T-cell (primary cell): ENCODE data around the gene TIAL1. TPM values are rescaled to one million over a fixed set of nuclear protein-coding genes. Genes with fewer than 3 reads are reported as not detected.

Source experiments
- ATAC-seq, 4 experiments: fragments of 200-7000 bp in 3 of 4; fragments of 150-1000 bp in 1 of 4; cut with Tn5 transposase; replicated peaks in 1 of 4; 1 replicate in 3 of 4; 2 replicates in 1 of 4; pipeline ENCODE4 v1.10.0; 2021; ENCODE audit warnings: moderate library complexity in 3 of 4, mild to moderate bottlenecking in 2 of 4, moderate number of reproducible peaks in 1 of 4
- CTCF ChIA-PET, 2 donors: fragments of 300-600 bp; sonication (Branson Sonifier 250); formaldehyde crosslinking; loops; one replicate each; lab custom pipeline; 2022; ENCODE audit warnings: antibody characterized with exemption in 2 of 2; lab: Charles Lee
- POLR2A ChIA-PET, 2 donors: fragments of 300-600 bp; sonication (Branson Sonifier 250); formaldehyde crosslinking; loops; one replicate each; lab custom pipeline; 2022; ENCODE audit warnings: antibody characterized with exemption in 2 of 2; lab: Charles Lee
- DNase-seq, 35 experiments: peaks; one replicate each; pipeline versions ENCODE4 v3.0.0 to v3.0.0-alpha.2; 2013 to 2023
- H3K27ac ChIP-seq: one replicate; pipeline ENCODE4 v1.5.1; 2013; ENCODE audit warnings: low read length
- H3K27me3 ChIP-seq, 2 experiments: replicated peaks in 1 of 2; 1 replicate in 1 of 2; 2 replicates in 1 of 2; pipeline versions ENCODE4 v1.6.1 to v1.7.0; 2013; ENCODE audit warnings: low read length in 1 of 2, mixed read lengths in 1 of 2; ENCODE audit not compliant: control insufficient read depth in 2 of 2, insufficient read depth in 2 of 2; ENCODE audit errors: extremely low read depth in 1 of 2
- H3K36me3 ChIP-seq, 2 donors: 1 replicate in 1 of 2; 2 replicates in 1 of 2; pipeline versions ENCODE4 v1.6.1 to v1.7.0; 2013; ENCODE audit warnings: low read length in 1 of 2; ENCODE audit not compliant: control insufficient read depth in 2 of 2, insufficient read depth in 1 of 2; ENCODE audit errors: extremely low read depth in 1 of 2
- H3K4me1 ChIP-seq, 2 experiments: 1 replicate in 1 of 2; 2 replicates in 1 of 2; pipeline versions ENCODE4 v1.6.1 to v1.7.0; 2013; ENCODE audit warnings: low read length in 2 of 2, mixed read lengths in 1 of 2; ENCODE audit not compliant: insufficient read depth in 2 of 2, control insufficient read depth in 1 of 2; ENCODE audit errors: extremely low read depth in 1 of 2
- H3K4me3 ChIP-seq, 2 donors: 1 replicate in 1 of 2; 2 replicates in 1 of 2; pipeline versions ENCODE4 v1.5.1 to v1.7.0; 2013; ENCODE audit warnings: mild to moderate bottlenecking in 2 of 2, low read length in 1 of 2, moderate library complexity in 1 of 2; ENCODE audit not compliant: control insufficient read depth in 1 of 2; ENCODE audit errors: extremely low read depth in 1 of 2
- H3K9me3 ChIP-seq: 2 replicates; pipeline ENCODE4 v1.7.0; 2013
- H3K27ac Mint-ChIP-seq, 2 donors: one replicate each; pipeline ENCODE4 v1.8.0; 2020 to 2021; ENCODE audit warnings: mild to moderate bottlenecking in 2 of 2, mixed read lengths in 2 of 2
- H3K27me3 Mint-ChIP-seq, 2 donors: one replicate each; pipeline ENCODE4 v1.8.0; 2021 to 2022; ENCODE audit warnings: mixed read lengths in 2 of 2
- H3K36me3 Mint-ChIP-seq: one replicate; pipeline ENCODE4 v1.8.0; 2021; ENCODE audit warnings: mixed read lengths
- H3K4me1 Mint-ChIP-seq, 3 donors: one replicate each; pipeline ENCODE4 v1.8.0; 2020 to 2022; ENCODE audit warnings: mixed read lengths in 3 of 3, mild to moderate bottlenecking in 1 of 3
- H3K4me3 Mint-ChIP-seq, 3 donors: one replicate each; pipeline ENCODE4 v1.8.0; 2020 to 2022; ENCODE audit warnings: mild to moderate bottlenecking in 3 of 3, mixed read lengths in 3 of 3, moderate library complexity in 3 of 3
- H3K9me3 Mint-ChIP-seq, 3 donors: one replicate each; pipeline ENCODE4 v1.8.0; 2020 to 2022; ENCODE audit warnings: mixed read lengths in 3 of 3
- WGBS: methylation state at CpG from one replicate; pipeline ENCODE4 v1.1.5; 2013; ENCODE audit warnings: missing lambda C conversion rate; ENCODE audit not compliant: insufficient coverage; 5-methylcytosine and 5-hydroxymethylcytosine counted together
- total RNA-seq, 35 experiments: library from RNA in 6 of 35; stranded (reverse) in 6 of 35; fragments of 120-200 nt in 1 of 35; gene quantifications; one replicate each; pipeline versions ENCODE4 v1.2.1 to v1.2.4 and lab custom pipeline; 2013 to 2026

The TIAL1 gene
- total RNA-seq, 5 donors from 2014 or later (not counting 1 experiment from before 2014, with no cell fraction given) = 147 to 197 (median 156) TPM

DNA sequence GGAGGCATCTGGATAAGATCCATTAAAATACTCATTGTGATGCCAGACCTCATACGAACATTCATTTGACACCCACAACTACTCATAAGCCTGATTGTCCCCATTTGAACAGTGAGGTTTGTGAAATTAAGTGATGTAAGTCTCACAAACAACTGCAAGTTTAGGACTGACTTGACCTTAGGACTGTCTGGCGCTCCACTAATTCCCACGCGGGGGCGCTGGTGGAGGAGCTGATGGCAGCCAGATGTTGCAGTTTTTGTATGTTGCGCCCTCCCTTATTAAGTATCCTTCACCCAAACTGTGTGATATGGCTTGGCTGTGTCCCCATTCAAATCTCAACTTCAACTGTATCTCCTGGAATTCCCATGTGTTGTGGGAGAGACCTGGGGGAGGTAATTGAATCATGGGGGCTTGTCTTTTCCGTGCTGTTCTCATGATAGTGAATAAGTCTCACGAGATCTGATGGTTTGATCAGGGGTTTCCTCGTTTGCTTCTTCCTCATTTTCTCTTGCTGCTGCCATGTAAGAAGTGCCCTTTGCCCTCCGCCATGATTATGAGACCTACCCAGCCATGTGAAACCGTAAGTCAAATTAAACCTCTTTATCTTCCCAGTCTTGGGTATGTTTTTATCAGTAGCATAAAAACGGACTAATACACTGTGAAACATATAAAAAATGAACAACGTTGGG lies 20.3 kb upstream of the TIAL1 start:
- no peak overlapping the region for H3K27ac ChIP-seq
- Mint-ChIP-seq H3K27ac (no peak overlapping the region), H3K27me3 (peaks cover 0 to 12% of the 10 kb centered on the region in 2 donors), H3K4me3 (no peak overlapping the region), H3K4me1 (peaks cover 0 to 6% (median 4%) of the 10 kb centered on the region in 3 donors), H3K9me3 (no peaks in the 10 kb centered on the region), H3K36me3 (no peaks in the 10 kb centered on the region)
- H3K27me3 ChIP-seq = peaks cover 0 to 2% of the 10 kb centered on the region in 2 experiments
- DNase-seq (peak in 8 of 35 experiments; percentile 10 to 19 (median 14)), ATAC-seq (no peak)
- CTCF ChIA-PET = interaction anchor here (0.5 to 1.3 kb wide), 2 partner anchors 15 to 418 kb away, joined by 3 read pairs; no protein-coding TSS in a partner anchor
- no peaks in the 10 kb centered on the region for H3K36me3 ChIP-seq
- 100% methylated on average over 1 of the region's 13 CpGs for WGBS
- no peak overlapping the region for H3K4me3 ChIP-seq
- H3K9me3 ChIP-seq = no peaks in the 10 kb centered on the region
- H3K4me1 ChIP-seq = no peaks in the 10 kb centered on the region
- POLR2A ChIA-PET = no interaction called here

GRCh38 chr10:119614686-119615085 lies 17.9 kb upstream of the TIAL1 start:
- Histone ChIP-seq H3K36me3 (no peaks in the 10 kb centered on the region), H3K27me3 (peaks cover 0 to 2% of the 10 kb centered on the region in 2 experiments), H3K27ac (no peak overlapping the region), H3K4me1 (no peaks in the 10 kb centered on the region), H3K4me3 (no peak overlapping the region), H3K9me3 (no peaks in the 10 kb centered on the region)
- H3K27ac Mint-ChIP-seq = no peak overlapping the region
- ATAC-seq = no peak
- H3K4me3 Mint-ChIP-seq = no peak overlapping the region
- no peaks in the 10 kb centered on the region for H3K4me1 Mint-ChIP-seq
- H3K9me3 Mint-ChIP-seq = no peaks in the 10 kb centered on the region
- POLR2A ChIA-PET = no interaction called here
- CTCF ChIA-PET = no interaction called here
- no peak for DNase-seq
- no peaks in the 10 kb centered on the region for H3K36me3 Mint-ChIP-seq
- peaks cover 0 to 12% of the 10 kb centered on the region in 2 donors for H3K27me3 Mint-ChIP-seq
- 94% methylated on average over 2 of the region's 5 CpGs for WGBS

GRCh38 chr10:119613741-119614140 lies 17.0 kb upstream of the TIAL1 start:
- H3K4me1 Mint-ChIP-seq = peaks cover 4 to 5% (median 5%) of the 10 kb centered on the region in 3 donors
- CTCF ChIA-PET = no interaction called here

GRCh38 chr10:119611433-119611832 lies 14.7 kb upstream of the TIAL1 start:
- Mint-ChIP-seq H3K36me3 (no peaks in the 10 kb centered on the region), H3K27ac (no peak overlapping the region), H3K4me3 (no peak overlapping the region), H3K9me3 (no peaks in the 10 kb centered on the region), H3K27me3 (peaks cover 2 to 8% of the 10 kb centered on the region in 2 donors), H3K4me1 (peaks cover 5 to 11% (median 9%) of the 10 kb centered on the region in 3 donors)
- ChIA-PET CTCF (interaction anchor here (0.5 to 0.6 kb wide), 2 partner anchors 106 to 134 kb away, joined by 4 read pairs; no protein-coding TSS in a partner anchor), POLR2A (no interaction called here)
- no peak overlapping the region for H3K27ac ChIP-seq
- H3K4me1 ChIP-seq = peaks cover 0 to 8% of the 10 kb centered on the region in 2 experiments
- no peak for ATAC-seq
- no CpG with 5 or more reads among the region's 4 CpGs for WGBS
- H3K9me3 ChIP-seq = no peaks in the 10 kb centered on the region
- DNase-seq = no peak
- H3K36me3 ChIP-seq = no peaks in the 10 kb centered on the region
- peaks cover 0 to 5% of the 10 kb centered on the region in 2 experiments for H3K27me3 ChIP-seq
- H3K4me3 ChIP-seq = no peak overlapping the region

More at GRCh38 chr10:119613741-119614140, 17.0 kb upstream of the TIAL1 start:
- ATAC-seq = no peak
- no peak overlapping the region for H3K4me3 ChIP-seq
- Mint-ChIP-seq H3K9me3 (no peaks in the 10 kb centered on the region), H3K36me3 (no peaks in the 10 kb centered on the region), H3K27me3 (peaks cover 0 to 12% of the 10 kb centered on the region in 2 donors), H3K27ac (no peak overlapping the region), H3K4me3 (no peak overlapping the region)
- POLR2A ChIA-PET = no interaction called here
- no peaks in the 10 kb centered on the region for H3K9me3 ChIP-seq
- H3K27ac ChIP-seq = no peak overlapping the region
- WGBS = 90% methylated on average over 2 of the region's 6 CpGs
- peaks cover 0 to 4% of the 10 kb centered on the region in 2 experiments for H3K27me3 ChIP-seq
- H3K4me1 ChIP-seq = peaks cover 0 to 2% of the 10 kb centered on the region in 2 experiments
- H3K36me3 ChIP-seq = no peaks in the 10 kb centered on the region
- no peak for DNase-seq

DNA sequence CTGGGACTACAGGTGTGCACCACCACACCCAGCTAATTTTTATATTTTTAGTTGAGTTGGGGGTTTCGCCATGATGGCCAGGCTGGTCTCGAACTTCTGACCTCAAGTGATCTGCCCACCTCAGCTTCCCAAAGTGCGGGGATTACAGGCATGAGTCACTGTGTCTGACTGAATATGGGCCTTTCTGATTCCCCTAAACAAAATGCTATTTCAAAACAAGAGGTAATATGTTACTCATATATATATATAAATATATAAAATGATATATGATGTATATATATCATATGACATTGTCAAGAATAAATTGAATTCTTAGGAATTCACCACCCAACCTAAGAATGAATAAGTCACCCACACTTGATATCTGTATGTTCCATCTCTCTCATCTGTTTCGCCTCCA lies 12.8 kb upstream of the TIAL1 start:
- Mint-ChIP-seq H3K4me1 (peaks cover 5 to 11% (median 9%) of the 10 kb centered on the region in 3 donors), H3K9me3 (no peaks in the 10 kb centered on the region), H3K4me3 (no peak overlapping the region), H3K27ac (no peak overlapping the region), H3K27me3 (peaks cover 2 to 7% of the 10 kb centered on the region in 2 donors), H3K36me3 (no peaks in the 10 kb centered on the region)
- Histone ChIP-seq H3K27me3 (peaks cover 0 to 5% of the 10 kb centered on the region in 2 experiments), H3K27ac (no peak overlapping the region), H3K4me1 (peaks cover 0 to 8% of the 10 kb centered on the region in 2 experiments), H3K36me3 (no peaks in the 10 kb centered on the region), H3K9me3 (no peaks in the 10 kb centered on the region), H3K4me3 (no peak overlapping the region)
- ChIA-PET POLR2A (interaction anchor here (0.6 to 1.0 kb wide), 2 partner anchors 66 to 263 kb away, joined by 3 to 6 read pairs; partner anchors contain the start of gene MCMBP (in 1 of the 2)), CTCF (interaction anchor here in 1 of 2 donors (0.7 kb wide), 1 partner anchor 881 kb away, joined by 4 read pairs; no protein-coding TSS in a partner anchor)
- no CpG with 5 or more reads among the region's 4 CpGs for WGBS
- DNase-seq (no peak), ATAC-seq (no peak)

GRCh38 chr10:119608316-119609155 lies 11.8 kb upstream of the TIAL1 start:
- Histone ChIP-seq H3K36me3 (no peaks in the 10 kb centered on the region), H3K4me3 (no peak overlapping the region), H3K27me3 (peaks cover 0 to 5% of the 10 kb centered on the region in 2 experiments), H3K9me3 (no peaks in the 10 kb centered on the region), H3K27ac (no peak overlapping the region), H3K4me1 (peaks cover 0 to 8% of the 10 kb centered on the region in 2 experiments)
- Mint-ChIP-seq H3K27ac (no peak overlapping the region), H3K4me1 (peaks cover 5 to 11% (median 9%) of the 10 kb centered on the region in 3 donors), H3K36me3 (no peaks in the 10 kb centered on the region), H3K4me3 (peak overlapping the region in 2 of 3 donors; percentile 33 to 34), H3K9me3 (no peaks in the 10 kb centered on the region), H3K27me3 (peaks cover 1 to 2% of the 10 kb centered on the region in 2 donors)
- ATAC-seq = peak; percentile 63 to 77 (median 72)
- POLR2A ChIA-PET = interaction anchor here (0.6 to 1.0 kb wide), 2 partner anchors 66 to 264 kb away, joined by 3 to 6 read pairs; partner anchors contain the start of gene MCMBP (in 1 of the 2)
- DNase-seq = peak in 13 of 35 experiments; percentile 2 to 53 (median 13)
- 38% methylated on average over 9 of the region's 15 CpGs for WGBS
- CTCF ChIA-PET = interaction anchor here (0.6 to 1.5 kb wide), 4 partner anchors 68 to 251 kb away, joined by 3 read pairs; no protein-coding TSS in a partner anchor
